ENCODE results near the gene MPIG6B.

Gene MPIG6B

GRCh38 chr6:31729979-31730630, 6.9 kb downstream of the MPIG6B start:
- POLR2A ChIA-PET: interaction anchor here (0.5 to 1.1 kb wide), 3 partner anchors 9 to 97 kb away, joined by 4 to 6 read pairs (median 6); partner anchors contain the start of genes HSPA1A, HSPA1B and HSPA1L

GRCh38 chr6:31730631-31731086, 7.5 kb downstream of the MPIG6B start:
- ChIA-PET CTCF (interaction anchor here (0.8 to 7.2 kb wide), 19 partner anchors 8 to 138 kb away, joined by 3 to 64 read pairs (median 4); partner anchors contain the start of genes C6orf47, CLIC1, LSM2 and LY6G6D), POLR2A (interaction anchor here (0.5 kb wide), 1 partner anchor 9 kb away, joined by 6 read pairs; no protein-coding TSS in a partner anchor)

More at GRCh38 chr6:31729979-31730630, 6.9 kb downstream of the MPIG6B start:
- CTCF ChIA-PET: interaction anchor here (0.7 to 7.2 kb wide), 26 partner anchors 9 to 138 kb away, joined by 3 to 64 read pairs (median 6); partner anchors contain the start of genes ABHD16A, C6orf47, CLIC1 and LSM2
- no peak for TF ChIP-seq CTCF (IDR thresholded peaks at IDR 0.05; ENCODE audit: control extremely low read depth, extremely low read depth, low read depth, missing control alignments)
- peak; percentile 83 for DNase-seq (ENCODE audit: extremely low spot score)

GRCh38 chr6:31732029-31732428, 8.9 kb downstream of the MPIG6B start:
- TF ChIP-seq CTCF (IDR thresholded peaks at IDR 0.05; ENCODE audit: control extremely low read depth, extremely low read depth, low read depth, missing control alignments): no peak
- no peak for DNase-seq (ENCODE audit: extremely low spot score)
- ChIA-PET CTCF (interaction anchor here (0.6 to 3.7 kb wide), 7 partner anchors 10 to 98 kb away, joined by 3 to 32 read pairs (median 3); partner anchors contain the start of genes LSM2 and LY6G6C), POLR2A (no interaction called here)

More at GRCh38 chr6:31730631-31731086, 7.5 kb downstream of the MPIG6B start:
- no peak for TF ChIP-seq CTCF (IDR thresholded peaks at IDR 0.05; ENCODE audit: control extremely low read depth, extremely low read depth, low read depth, missing control alignments)
- no peak for DNase-seq (ENCODE audit: extremely low spot score)

GRCh38 chr6:31733734-31734133, 10.6 kb downstream of the MPIG6B start:
- TF ChIP-seq CTCF (IDR thresholded peaks at IDR 0.05; ENCODE audit: control extremely low read depth, extremely low read depth, low read depth, missing control alignments): no peak
- CTCF ChIA-PET: interaction anchor here (1.3 to 11.4 kb wide), 3 partner anchors 11 to 73 kb away, joined by 3 to 73 read pairs (median 3); partner anchors contain the start of genes LSM2 and MPIG6B
- POLR2A ChIA-PET: no interaction called here
- DNase-seq (ENCODE audit: extremely low spot score): no peak

DNA sequence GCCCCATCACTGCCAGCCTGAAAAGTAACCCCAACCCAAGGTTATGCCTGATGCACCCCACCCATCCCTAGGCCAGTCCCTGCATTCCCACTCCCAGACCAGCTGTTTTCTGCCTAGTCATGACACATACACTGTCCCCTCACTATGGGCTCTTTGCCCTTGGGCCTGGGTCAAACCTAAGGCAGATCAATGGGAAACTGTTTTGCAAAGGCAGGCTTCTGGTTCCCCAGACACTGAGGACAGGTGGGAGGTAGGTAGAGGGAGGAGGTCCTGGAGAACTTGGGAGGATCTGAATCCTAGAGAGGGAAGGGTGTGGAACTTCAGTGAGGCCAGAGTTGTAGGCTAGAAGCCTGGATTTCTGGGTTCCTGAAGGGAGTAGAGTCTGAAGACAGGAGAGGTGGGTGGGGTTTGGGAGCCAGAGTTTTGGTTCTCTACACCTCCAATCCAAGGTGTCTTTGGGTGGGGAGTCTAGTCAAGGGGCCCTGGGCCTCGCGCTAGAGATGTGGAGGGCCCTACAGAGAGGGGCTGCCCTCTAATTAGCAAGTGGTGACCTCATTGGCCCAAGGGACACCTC, 11.2 kb downstream of the MPIG6B start:
- ChIA-PET CTCF (interaction anchor here (1.3 to 11.4 kb wide), 2 partner anchors 11 to 36 kb away, joined by 3 to 73 read pairs; partner anchors contain the start of gene MPIG6B), POLR2A (interaction anchor here (1.3 kb wide), 1 partner anchor 93 kb away, joined by 5 read pairs; the partner anchor contains the start of gene HSPA1B)
- TF ChIP-seq CTCF (IDR thresholded peaks at IDR 0.05; ENCODE audit: control extremely low read depth, extremely low read depth, low read depth, missing control alignments): no peak
- no peak for DNase-seq (ENCODE audit: extremely low spot score)

- TF ChIP-seq CTCF (IDR thresholded peaks at IDR 0.05; ENCODE audit: control extremely low read depth, extremely low read depth, low read depth, missing control alignments): no peak
- peak; percentile 82 for DNase-seq (ENCODE audit: extremely low spot score)
- CTCF ChIA-PET: interaction anchor here (1.5 to 11.4 kb wide), 2 partner anchors 36 to 61 kb away, joined by 6 to 73 read pairs; no protein-coding TSS in a partner anchor
- POLR2A ChIA-PET: interaction anchor here (0.6 to 1.3 kb wide), 2 partner anchors 76 to 93 kb away, joined by 3 to 5 read pairs; partner anchors contain the start of gene HSPA1B
Observed at GRCh38 chr6:31734821-31735406, 11.7 kb downstream of the MPIG6B start.
